Measurements from ENCODE around the gene ZNF341.
"Not testable (repeated sequence)": the region's sequence is repeated elsewhere in the genome, so short reads cannot be mapped to it uniquely, and the experiment has no call there.

ZNF341 gene

DNA sequence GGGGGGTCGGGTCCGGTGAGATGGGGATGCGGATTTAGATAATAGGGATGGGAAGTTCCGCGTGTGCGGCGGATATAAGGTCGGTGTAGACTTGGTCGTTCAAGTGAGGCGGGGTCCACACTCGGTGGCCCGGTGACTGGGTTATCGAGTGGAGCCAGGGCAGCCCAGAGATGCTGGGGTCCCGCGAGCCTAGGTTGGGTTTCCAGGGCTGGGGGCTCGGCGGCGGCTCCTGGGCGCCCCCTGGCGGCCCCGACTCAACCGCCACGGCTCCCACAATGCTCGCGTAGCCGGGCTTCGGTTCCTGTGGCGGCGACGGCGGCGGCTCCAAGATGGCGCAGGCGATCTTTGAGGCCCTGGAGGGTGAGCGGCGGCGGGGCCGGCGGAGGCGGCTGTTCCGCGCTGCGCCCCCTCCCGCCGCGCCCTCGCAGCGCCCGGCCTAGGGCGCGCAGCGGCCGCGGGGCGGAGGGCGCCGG lies at the start of gene ZNF341:
Gene ZNF341, plus strand, starts transcription at position 304 of the 473 bp plus-strand sequence. Its CDS starts 26 bp downstream, at position 330.
- peak in 2 of 3 experiments; percentile 92 to 96 for DNase-seq

- peak in 2 of 3 experiments; percentile 72 to 86 for DNase-seq
These were observed 47.1 kb upstream of the ZNF341 start for GRCh38 chr20:33684533-33685327.

DNA sequence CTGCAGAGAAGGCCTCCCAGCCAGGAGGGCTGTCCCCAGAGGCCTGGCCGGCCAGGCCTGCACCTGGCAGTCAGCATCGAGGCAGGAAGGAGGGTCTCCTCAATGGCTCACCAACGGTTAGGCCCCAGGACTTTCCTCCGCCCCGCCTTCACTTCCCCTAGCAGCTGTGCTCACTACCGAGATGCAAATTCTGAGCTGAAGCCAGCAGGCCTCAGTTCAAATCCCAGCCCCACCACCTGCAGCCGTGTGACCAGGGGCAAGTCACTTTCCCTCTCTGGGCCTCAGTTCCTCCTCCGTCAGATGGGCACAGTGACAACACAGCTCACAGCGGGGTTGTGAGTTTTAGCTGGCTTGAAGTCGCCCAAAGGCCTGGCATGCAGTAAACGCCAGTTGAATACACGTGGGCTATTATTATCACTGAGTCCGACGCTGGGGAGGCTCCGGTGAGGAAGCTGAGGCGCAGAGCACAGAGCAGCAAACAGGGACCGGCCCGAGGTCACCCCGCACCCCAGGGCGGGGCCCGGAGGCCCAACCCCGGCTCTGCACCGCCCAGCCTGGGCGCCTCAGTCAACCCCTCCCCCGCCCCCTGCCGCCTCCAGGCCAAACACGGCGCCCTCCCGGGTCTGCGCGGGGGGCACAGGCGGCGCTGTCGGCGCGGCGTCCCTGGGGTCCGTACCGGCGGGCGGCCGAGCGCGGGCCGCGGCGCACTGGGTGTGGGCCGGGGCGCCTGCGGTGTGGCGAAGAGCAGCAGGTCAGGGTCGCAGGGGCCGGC lies 46.3 kb upstream of the ZNF341 start:
- peak; percentile 29 to 77 (median 74) for DNase-seq

- DNase-seq, result peak; percentile 97 to 98 (median 98)
These were observed 45.5 kb upstream of the ZNF341 start, which contains the start of gene E2F1 for GRCh38 chr20:33686100-33686983. Gene E2F1 (minus strand): TSS chr20:33686385. CDS start chr20:33686264, 121 bp downstream.

DNA sequence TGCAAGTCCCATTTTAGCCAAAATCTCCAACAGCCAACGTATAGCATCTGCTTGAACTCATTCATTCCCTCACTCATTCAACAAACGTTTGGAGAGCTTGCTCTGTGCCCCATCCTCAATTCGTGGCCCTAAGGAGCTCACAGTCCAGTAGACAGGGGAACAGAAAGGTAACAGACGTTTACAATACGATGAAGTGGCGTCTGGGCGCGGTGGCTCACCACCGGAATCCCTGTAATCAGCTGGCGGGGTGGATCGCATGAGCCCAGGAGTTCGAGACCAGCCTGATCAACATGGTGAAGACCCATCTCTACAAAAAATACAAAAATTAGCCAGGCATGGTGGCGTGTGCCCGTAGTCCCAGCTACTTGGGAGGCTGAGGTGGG lies 44.8 kb upstream of the ZNF341 start:
- DNase-seq, result no peak

DNA sequence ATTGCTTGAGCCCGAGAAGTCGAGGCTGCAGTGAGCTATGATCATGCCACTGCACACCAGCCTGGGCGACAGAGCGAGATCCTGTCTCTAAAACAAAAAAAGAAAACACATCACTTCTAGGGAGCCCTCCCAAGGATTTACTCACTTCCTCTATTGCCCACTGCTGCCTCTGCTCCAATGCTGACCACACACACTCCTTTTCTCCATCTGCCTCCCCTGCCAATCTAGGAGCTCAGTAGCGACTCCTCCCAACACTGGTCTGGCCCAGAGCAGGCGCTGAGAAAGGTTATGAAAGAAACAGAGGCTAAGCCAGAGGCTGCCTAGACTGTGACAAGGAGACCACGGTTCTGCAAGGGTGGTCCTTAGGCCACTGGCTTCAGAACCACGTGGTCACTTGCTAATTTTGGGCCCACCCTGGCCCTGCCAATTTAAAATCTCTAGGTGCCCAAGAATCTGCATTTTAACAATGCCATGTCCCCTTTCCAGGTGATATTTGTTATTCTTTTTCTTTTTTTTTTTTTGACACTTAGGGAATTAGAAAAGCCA lies 44.4 kb upstream of the ZNF341 start:
- DNase-seq, result no peak

- no peak for DNase-seq
These were observed 43.5 kb upstream of the ZNF341 start for GRCh38 chr20:33687993-33688937.

- DNase-seq, result no peak
These were observed 42.8 kb upstream of the ZNF341 start for GRCh38 chr20:33688938-33689424.

DNA sequence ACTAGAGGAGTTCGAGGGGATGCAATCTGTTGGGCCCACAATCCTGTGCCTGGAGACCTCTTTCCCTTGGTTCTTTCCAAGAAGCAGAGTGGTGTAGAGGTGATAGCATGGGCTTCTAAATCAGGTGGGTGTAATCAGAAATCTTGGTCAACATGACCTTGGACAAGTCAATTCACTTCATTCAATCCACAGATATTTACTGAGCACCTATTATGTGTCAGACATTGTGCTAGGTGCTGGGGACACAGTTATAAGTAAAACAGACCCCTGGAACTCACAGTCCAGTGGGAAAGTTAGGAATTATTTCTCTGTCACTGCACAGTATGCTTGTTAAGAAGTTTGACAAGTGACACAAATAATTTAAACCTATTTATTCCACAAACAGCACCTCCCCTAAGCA lies 42.3 kb upstream of the ZNF341 start:
- DNase-seq, result no peak

GRCh38 chr20:33689973-33690372 lies 41.8 kb upstream of the ZNF341 start:
- DNase-seq, result no peak

GRCh38 chr20:33693289-33693688 lies 38.5 kb upstream of the ZNF341 start:
- DNase-seq, result no peak

GRCh38 chr20:33693741-33694638 lies 37.8 kb upstream of the ZNF341 start:
- peak in 1 of 3 experiments; percentile 33 for DNase-seq

GRCh38 chr20:33694639-33695012 lies 37.2 kb upstream of the ZNF341 start:
- no peak for DNase-seq

DNA sequence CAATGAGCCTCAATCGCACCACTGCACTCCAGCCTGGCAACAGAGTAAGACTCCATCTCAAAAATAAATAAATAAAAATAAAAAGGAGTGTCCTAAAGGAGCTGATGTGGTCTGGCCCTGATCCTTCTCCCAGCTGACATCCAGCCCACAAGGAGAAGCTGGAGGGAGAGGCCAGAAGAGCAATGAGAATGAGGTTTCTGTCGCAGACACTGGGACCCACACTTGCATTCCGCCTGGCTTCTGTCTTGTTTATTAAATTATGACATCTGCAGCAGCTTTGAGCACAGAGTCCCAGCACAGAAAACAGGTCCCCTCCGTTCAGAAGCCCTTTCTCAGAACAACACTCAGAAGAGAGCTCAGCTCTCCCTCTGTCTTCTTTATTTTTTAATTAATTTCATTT lies 35.3 kb upstream of the ZNF341 start:
- DNase-seq, result no peak

- DNase-seq, result no peak
These were observed 34.7 kb upstream of the ZNF341 start for GRCh38 chr20:33697129-33697528.

DNA sequence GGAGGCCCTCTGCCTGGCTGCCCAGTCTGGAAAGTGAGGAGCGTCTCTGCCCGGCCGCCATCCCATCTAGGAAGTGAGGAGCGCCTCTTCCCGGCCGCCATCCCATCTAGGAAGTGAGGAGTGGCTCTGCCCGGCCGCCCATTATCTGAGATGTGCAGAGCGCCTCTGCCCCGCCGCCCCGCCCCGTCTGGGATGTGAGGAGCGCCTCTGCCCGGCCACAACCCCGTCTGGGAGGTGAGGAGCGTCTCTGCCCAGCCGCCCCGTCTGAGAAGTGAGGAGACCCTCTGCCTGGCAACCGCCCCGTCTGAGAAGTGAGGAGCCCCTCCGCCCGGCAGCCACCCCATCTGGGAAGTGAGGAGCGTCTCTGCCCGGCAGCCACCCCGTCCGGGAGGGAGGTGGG lies 32.8 kb upstream of the ZNF341 start:
- not testable (repeated sequence) for DNase-seq

DNA sequence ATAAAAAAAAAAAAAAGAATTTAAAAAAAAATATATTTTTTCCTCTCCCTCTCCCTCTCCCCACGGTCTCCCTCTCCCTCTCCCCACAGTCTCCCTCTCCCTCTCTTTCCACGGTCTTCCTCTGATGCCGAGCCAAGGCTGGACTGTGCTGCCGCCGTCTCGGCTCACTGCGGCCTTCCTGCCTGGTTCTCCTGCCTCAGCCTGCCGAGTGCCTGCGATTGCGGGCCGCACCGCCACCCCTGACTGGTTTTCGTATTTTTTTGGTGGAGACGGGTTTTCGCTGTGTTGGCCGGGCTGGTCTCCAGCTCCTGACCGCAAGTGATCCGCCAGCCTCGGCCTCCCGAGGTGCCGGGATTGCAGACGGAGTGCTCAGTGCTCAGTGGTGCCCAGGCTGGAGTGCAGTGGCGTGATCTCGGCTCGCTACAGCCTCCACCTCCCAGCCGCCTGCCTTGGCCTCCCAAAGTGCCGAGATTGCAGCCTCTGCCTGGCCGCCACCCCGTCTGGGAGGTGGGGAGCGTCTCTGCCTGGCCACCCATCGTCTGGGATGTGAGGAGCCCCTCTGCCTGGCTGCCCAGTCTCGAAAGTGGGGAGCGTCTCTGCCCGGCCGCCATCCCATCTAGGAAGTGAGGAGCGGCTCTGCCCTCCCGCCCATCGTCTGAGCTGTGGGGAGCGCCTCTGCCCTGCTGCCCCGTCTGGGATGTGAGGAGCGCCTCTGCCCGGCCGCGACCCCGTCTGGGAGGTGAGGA lies 30.9 kb upstream of the ZNF341 start:
- peak in 1 of 3 experiments; percentile 12 for DNase-seq

GRCh38 chr20:33701629-33702450 lies 30.0 kb upstream of the ZNF341 start:
- no peak for DNase-seq

Data from NCI-H1417 (cell line).